Endothelial cell of umbilical vein (primary cell): Measurements from ENCODE around the gene RAD50.

Source experiments
- CTCF ChIP-seq, 2 donors: IDR thresholded peaks; 1 replicate in 1 of 2; 2 replicates in 1 of 2; pipeline ENCODE4 v1.5.1; 2011; ENCODE audit warnings: low read length in 2 of 2, mild to moderate bottlenecking in 2 of 2, moderate library complexity in 2 of 2, control low read depth in 1 of 2, inconsistent platforms in 1 of 2, low read depth in 1 of 2; ENCODE audit not compliant: insufficient read depth in 1 of 2; ENCODE audit errors: extremely low read depth in 1 of 2
- EZH2 ChIP-seq: IDR thresholded peaks from 2 replicates; pipeline ENCODE4 v1.6.1; 2012; ENCODE audit warnings: borderline replicate concordance, low read depth, mild to moderate bottlenecking, moderate library complexity, low read length, inconsistent platforms; ENCODE audit not compliant: severe bottlenecking
- JUN ChIP-seq: IDR thresholded peaks from 2 replicates; pipeline ENCODE4 v1.6.1; 2011; ENCODE audit warnings: borderline replicate concordance, low read depth; ENCODE audit not compliant: insufficient read length, insufficient read depth
- POLR2A ChIP-seq: IDR thresholded peaks from 2 replicates; pipeline ENCODE4 v1.6.1; 2012; ENCODE audit warnings: low read depth, mild to moderate bottlenecking, control low read depth, low read length
- POLR2AphosphoS5 ChIP-seq: IDR thresholded peaks from 2 replicates; pipeline ENCODE4 v1.6.1; 2012; ENCODE audit warnings: low read depth, mild to moderate bottlenecking, control low read depth, low read length, moderate library complexity; ENCODE audit not compliant: insufficient read depth

DNA sequence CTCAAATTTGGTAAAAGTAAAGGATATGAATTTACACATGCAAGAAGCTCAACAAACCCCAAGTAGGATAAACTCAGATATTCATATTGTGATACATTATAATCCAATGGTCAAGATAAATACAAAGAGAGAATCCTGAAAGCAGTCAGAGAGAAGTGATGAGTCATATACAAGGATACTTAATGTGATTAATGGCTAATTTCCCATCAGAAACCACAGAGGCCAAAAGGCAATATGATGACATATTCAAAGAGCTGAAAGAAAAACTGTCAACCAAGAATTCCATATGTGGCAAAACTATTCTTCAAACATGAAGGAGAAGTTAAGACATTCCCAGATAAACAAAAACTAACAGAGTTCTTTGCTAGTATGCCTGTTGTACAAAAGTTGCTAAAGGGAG lies 46.7 kb upstream of the RAD50 start:
- TF ChIP-seq JUN (peak; percentile 96), CTCF (IDR thresholded peaks at IDR 0.05; ENCODE audit: extremely low read depth in 1 of 2, insufficient read depth in 1 of 2, low read depth in 1 of 2, low read length in 2 of 2) (no peak), POLR2AphosphoS5 (no peak), POLR2A (peak; percentile 16), EZH2 (no peak)
